H1 (cell line): ENCODE data around the gene ROBO2. TPM values are rescaled to one million over a fixed set of nuclear protein-coding genes. Genes with fewer than 3 reads are reported as not detected.

Source experiments
- CHD2 ChIP-seq: IDR thresholded peaks from 2 replicates; pipeline ENCODE4 v1.6.1; 2012; ENCODE audit warnings: low read length, improper control_type of control experiment
- polyA plus RNA-seq, 7 experiments: library from polyadenylated mRNA; depleted of rRNA in 3 of 7; stranded (reverse) in 5 of 7; unstranded in 2 of 7; fragments of >200 nt in 5 of 7; fragments of 200-250 nt in 2 of 7; gene quantifications; 1 replicate in 5 of 7; 2 replicates in 1 of 7; 4 replicates in 1 of 7; pipeline versions ENCODE4 v1.2.1 to v1.2.3, GENCODE V29; 2011 to 2013; ENCODE audit warnings: missing spikeins in 2 of 7, mixed read lengths in 2 of 7
- total RNA-seq: library from RNA; stranded (reverse); fragmentation: NEBNext Ultra II Directional; extraction: Animal tissue kit (Norgen Biotek cat#: 25700); gene quantifications from 2 replicates; pipeline ENCODE4 v1.2.1, GENCODE V29; 2021
- TF ChIP-seq, protein P1 (sequence below): fragments of 300-600 bp; sonication (generic); IDR thresholded peaks from 2 replicates; pipeline ENCODE4 v1.7.1; 2012; ENCODE audit warnings: low read length, moderate library complexity, mild to moderate bottlenecking, inconsistent platforms; ENCODE audit not compliant: insufficient replicate concordance

ROBO2 gene
- total and polyA plus RNA-seq, 2 of the 8 experiments (the other 6 are each of a cell fraction or from before 2014, with no cell fraction given), result 1.5 to 2.9 TPM

- TF ChIP-seq, protein P1, sequence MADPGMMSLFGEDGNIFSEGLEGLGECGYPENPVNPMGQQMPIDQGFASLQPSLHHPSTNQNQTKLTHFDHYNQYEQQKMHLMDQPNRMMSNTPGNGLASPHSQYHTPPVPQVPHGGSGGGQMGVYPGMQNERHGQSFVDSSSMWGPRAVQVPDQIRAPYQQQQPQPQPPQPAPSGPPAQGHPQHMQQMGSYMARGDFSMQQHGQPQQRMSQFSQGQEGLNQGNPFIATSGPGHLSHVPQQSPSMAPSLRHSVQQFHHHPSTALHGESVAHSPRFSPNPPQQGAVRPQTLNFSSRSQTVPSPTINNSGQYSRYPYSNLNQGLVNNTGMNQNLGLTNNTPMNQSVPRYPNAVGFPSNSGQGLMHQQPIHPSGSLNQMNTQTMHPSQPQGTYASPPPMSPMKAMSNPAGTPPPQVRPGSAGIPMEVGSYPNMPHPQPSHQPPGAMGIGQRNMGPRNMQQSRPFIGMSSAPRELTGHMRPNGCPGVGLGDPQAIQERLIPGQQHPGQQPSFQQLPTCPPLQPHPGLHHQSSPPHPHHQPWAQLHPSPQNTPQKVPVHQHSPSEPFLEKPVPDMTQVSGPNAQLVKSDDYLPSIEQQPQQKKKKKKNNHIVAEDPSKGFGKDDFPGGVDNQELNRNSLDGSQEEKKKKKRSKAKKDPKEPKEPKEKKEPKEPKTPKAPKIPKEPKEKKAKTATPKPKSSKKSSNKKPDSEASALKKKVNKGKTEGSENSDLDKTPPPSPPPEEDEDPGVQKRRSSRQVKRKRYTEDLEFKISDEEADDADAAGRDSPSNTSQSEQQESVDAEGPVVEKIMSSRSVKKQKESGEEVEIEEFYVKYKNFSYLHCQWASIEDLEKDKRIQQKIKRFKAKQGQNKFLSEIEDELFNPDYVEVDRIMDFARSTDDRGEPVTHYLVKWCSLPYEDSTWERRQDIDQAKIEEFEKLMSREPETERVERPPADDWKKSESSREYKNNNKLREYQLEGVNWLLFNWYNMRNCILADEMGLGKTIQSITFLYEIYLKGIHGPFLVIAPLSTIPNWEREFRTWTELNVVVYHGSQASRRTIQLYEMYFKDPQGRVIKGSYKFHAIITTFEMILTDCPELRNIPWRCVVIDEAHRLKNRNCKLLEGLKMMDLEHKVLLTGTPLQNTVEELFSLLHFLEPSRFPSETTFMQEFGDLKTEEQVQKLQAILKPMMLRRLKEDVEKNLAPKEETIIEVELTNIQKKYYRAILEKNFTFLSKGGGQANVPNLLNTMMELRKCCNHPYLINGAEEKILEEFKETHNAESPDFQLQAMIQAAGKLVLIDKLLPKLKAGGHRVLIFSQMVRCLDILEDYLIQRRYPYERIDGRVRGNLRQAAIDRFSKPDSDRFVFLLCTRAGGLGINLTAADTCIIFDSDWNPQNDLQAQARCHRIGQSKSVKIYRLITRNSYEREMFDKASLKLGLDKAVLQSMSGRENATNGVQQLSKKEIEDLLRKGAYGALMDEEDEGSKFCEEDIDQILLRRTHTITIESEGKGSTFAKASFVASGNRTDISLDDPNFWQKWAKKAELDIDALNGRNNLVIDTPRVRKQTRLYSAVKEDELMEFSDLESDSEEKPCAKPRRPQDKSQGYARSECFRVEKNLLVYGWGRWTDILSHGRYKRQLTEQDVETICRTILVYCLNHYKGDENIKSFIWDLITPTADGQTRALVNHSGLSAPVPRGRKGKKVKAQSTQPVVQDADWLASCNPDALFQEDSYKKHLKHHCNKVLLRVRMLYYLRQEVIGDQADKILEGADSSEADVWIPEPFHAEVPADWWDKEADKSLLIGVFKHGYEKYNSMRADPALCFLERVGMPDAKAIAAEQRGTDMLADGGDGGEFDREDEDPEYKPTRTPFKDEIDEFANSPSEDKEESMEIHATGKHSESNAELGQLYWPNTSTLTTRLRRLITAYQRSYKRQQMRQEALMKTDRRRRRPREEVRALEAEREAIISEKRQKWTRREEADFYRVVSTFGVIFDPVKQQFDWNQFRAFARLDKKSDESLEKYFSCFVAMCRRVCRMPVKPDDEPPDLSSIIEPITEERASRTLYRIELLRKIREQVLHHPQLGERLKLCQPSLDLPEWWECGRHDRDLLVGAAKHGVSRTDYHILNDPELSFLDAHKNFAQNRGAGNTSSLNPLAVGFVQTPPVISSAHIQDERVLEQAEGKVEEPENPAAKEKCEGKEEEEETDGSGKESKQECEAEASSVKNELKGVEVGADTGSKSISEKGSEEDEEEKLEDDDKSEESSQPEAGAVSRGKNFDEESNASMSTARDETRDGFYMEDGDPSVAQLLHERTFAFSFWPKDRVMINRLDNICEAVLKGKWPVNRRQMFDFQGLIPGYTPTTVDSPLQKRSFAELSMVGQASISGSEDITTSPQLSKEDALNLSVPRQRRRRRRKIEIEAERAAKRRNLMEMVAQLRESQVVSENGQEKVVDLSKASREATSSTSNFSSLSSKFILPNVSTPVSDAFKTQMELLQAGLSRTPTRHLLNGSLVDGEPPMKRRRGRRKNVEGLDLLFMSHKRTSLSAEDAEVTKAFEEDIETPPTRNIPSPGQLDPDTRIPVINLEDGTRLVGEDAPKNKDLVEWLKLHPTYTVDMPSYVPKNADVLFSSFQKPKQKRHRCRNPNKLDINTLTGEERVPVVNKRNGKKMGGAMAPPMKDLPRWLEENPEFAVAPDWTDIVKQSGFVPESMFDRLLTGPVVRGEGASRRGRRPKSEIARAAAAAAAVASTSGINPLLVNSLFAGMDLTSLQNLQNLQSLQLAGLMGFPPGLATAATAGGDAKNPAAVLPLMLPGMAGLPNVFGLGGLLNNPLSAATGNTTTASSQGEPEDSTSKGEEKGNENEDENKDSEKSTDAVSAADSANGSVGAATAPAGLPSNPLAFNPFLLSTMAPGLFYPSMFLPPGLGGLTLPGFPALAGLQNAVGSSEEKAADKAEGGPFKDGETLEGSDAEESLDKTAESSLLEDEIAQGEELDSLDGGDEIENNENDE, result no peak
- no peak for TF ChIP-seq CHD2
Observed at GRCh38 chr3:77446084-77446483, 406.2 kb downstream of the ROBO2 start (continued).
